COR-L47 (cell line): ENCODE measurements around the gene BTBD17.

Source experiments
- DNase-seq: peaks from one replicate; lab custom pipeline; 2025; lab: John Stamatoyannopoulos, UW

Gene BTBD17

DNA sequence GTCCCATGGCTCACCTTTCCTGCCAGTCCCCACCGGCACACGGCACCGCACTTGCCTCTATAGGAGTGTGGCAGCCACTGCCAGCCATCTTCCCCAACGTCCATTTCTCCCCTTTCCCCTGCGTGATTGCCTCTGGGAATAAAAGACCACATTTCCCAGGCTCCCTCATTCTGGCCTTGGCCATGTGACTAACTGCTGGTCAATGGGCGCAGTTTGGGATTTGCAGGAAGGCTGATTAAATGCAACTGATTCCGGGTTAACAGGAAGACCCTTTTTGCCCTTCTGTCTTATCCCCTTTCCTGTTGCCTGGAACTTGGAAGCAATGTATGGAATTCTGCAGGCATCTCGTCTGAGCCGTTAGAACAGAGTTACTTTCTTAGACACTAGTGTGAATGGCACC is 3.0 kb downstream of the BTBD17 start:
- DNase-seq = no peak

GRCh38 chr17:74357466-74357809 is 4.2 kb downstream of the BTBD17 start:
- no peak for DNase-seq

GRCh38 chr17:74356646-74357465 is 4.8 kb downstream of the BTBD17 start:
- DNase-seq = no peak

GRCh38 chr17:74355065-74355464 is 6.6 kb downstream of the BTBD17 start:
- DNase-seq = no peak

DNA sequence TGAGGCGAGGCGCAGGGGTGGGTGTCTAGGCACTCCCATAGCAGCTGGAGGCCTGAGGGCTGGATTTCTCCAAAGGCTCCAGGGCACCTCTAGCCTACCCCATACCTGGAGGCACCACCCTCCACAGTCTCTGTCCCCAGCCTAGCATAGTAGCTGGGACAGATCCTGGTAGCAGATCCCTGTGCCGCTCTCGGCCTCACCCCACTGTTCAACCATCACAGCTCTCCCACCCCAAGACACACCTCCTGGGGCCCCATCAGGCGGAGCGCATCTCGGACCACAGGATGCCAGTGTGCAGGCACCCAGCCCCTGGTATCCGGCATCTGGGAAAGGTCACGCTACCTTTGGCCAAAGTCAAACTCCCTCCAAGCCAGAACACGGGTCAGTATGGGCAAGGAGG is 7.1 kb downstream of the BTBD17 start:
- no peak for DNase-seq

- DNase-seq = no peak
Observed at GRCh38 chr17:74354123-74354522, 7.5 kb downstream of the BTBD17 start.

GRCh38 chr17:74353446-74354060 is 8.1 kb downstream of the BTBD17 start:
- no peak for DNase-seq

DNA sequence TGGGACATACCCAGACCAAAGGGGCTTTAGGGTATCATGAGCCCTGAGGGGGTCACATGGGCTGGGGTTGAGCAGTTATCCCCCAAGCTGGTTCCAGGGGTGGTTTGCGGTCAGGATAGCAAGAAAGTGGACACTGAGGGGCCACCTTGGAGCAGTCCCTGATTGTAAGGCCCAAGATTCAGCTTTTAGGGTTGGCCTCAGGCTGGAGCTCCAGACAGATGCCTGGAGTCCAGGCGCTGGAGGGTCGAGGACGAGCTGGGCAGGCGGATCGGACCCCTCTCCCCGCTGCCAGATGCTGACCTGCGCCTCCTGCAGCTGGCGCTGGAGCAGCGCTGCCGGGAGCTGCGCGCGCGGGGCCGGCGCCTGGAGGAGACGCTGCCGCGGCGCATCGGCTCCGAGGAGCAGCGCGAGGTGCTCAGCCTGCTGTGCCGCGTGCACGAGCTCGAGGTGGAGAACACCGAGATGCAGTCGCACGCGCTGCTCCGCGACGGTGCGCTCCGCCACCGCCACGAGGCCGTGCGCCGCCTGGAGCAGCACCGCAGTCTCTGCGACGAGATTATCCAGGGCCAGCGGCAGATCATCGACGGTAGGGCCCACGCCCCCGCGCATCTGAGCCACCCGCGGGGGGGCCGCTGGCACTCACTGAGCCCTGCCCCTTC is 10.0 kb downstream of the BTBD17 start:
- no peak for DNase-seq

GRCh38 chr17:74350486-74350885 is 11.2 kb downstream of the BTBD17 start:
- DNase-seq = no peak

GRCh38 chr17:74349120-74349519 is 12.5 kb downstream of the BTBD17 start:
- no peak for DNase-seq

DNA sequence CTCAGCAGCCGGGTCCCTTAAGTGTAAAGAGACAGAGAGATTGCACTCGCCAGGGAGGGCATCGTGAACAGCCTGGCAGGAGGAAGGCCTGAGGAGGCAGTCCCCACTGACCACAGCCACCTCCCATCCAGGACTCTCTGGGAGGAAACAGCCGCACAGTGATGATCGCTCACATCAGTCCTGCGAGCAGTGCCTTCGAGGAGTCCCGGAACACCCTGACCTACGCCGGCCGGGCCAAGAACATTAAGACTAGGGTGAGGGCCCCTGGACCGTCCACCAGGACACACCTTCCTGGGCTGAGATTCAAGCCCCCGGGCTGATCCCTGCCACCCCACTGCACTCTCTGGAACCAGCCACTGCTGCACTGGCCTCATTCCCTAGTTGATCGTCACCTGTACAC is 14.0 kb downstream of the BTBD17 start:
- DNase-seq = no peak

DNA sequence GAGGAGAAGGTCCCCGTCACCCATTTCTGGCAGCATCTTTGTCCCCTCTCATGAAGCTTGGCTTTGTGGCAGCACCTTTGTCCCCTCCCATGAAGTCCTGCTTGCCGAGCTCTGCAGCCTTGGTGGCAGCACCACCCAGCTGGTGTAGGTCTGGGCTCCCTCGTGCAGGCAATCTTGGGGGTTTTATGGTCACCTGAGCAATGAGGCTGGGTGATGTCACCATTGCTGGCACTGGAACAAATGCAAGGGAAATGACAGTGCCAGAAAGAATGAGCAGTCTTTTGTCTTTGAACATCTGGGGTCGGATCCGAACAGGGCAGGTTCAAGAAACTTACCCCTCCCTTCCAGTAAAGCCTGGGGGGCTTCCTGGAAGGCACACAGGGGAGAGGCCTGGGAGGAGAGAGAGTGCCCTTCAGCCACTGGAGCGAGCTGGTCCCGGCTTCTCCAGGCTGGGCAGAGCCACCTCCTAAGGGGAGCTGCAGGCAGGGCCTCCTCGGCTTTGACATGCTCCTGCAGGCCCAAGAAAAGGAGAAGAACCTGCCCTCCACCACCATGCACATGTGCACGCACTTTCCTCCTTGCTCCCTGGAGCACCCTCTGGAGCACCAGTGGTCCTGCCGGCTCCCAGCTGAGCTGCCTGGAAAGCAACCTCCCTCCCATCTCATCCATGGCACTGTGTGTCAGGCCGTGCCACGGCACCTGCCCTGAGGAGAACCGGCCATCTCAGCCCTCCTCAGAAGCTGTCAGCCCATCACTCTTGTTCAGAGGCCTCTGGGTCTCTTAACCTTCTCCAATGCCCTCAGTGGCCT is 16.0 kb downstream of the BTBD17 start:
- no peak for DNase-seq

DNA sequence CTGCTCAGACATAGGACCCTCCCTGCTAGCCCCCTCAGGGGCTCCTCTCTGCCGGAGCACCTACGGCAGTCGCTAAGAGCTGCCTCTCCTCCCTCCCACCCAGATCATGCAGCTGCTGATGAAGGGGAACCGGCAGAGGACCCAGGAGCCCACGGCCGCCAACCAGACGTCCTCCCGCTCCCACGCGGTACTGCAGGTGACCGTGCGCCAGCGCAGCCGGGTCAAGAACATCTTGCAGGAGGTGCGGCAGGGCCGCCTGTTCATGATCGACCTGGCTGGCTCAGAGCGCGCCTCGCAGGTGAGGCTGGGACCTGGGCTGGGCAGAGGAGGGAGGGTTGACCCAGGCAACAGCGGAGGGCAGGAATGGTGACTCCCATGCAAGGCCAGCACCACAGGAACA is 17.0 kb downstream of the BTBD17 start:
- no peak for DNase-seq

GRCh38 chr17:74343526-74344284 is 18.0 kb downstream of the BTBD17 start:
- DNase-seq = no peak

DNA sequence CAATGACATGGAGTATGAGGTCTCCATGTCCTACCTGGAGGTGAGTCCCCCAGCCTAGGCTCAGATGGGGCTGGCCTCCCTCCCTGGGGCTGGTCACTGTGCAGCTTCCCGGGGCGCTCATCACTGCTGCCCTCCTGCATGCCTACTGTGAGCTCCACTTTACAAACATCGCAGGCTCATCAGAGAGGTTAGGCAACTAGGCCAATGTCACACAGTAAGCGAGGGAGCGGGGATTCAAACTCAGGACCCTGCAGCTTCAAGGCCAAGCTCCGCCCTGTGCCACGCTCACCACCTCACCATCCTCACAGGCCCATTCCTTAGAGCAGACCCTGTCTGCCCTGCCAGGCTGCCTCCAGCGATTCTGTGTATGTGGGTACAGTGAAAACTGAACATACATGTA is 18.5 kb downstream of the BTBD17 start:
- DNase-seq = no peak

DNA sequence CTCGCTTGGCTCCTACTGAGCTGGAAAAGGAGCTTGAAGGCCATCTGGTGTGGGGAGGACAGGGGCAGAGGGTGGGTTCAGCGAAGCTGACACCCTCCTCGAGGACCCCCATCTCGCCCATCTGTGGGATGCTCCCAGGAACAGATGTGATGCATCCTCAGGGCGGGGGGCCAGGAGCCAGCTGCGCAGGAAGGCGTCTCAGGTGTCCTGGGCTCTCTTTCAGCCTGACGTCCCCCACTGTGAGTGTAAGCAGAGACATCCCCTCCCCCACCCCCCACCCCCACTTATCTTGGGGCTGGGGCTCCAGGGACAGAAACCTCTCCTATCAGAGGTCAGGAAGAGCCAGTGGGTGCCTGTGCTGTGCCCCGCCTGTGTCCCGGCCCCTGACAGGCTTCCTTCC is 19.4 kb downstream of the BTBD17 start:
- DNase-seq = no peak

- DNase-seq = no peak
Observed at GRCh38 chr17:74340470-74341023, 21.1 kb downstream of the BTBD17 start.

- no peak for DNase-seq
Observed at GRCh38 chr17:74339537-74340195, 22.0 kb downstream of the BTBD17 start.

DNA sequence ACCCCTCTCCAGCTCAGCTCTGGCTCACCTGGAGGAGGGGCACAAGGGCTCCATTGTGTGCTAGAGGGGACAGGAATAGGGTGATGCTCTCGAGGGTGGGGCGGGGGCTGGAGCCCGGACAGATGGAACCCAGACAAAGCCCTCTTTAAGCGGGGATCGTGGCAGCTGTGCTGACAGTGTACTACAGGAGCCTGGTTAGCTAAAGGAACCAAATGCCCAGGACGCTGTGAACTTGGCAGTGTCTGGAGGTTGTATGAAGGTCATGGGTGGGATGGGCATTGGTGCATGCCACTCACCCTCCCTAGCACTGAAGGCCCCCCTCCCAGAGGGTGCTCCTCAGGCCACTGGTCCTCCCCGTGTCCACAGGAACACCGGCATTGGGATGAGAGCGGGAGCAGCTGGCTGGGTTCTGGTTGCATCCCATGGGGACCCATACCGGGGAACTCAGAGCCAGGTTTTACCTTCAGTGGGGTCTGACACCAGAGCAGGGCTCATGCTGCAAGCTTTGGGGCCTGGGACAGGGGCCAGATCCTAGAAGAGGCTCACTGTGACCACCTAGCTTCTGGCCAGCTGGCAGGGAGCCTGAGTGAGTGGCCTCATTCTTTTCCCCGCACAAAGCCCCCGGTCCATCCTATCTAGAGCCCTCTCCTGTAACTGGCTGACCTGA is 23.7 kb downstream of the BTBD17 start:
- no peak for DNase-seq

DNA sequence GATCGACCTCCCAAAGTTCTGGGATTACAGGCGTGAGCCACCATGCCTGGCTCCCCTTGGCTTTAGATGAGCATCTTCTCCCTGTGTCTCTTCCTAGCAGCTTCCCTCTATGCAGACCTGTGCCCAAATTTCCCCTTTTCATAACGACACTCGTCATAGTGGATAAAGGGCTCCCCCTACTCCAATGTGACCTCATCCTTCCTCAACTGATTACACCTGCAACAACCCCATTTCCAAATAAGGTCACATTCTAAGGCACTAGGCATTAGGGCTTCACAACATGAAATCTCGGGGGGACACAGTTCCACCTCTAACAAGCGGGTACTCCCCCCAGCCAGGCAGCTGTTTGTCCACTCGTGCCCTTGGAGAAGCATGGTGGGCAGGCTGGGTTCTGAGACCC is 25.4 kb downstream of the BTBD17 start:
- no peak for DNase-seq
